Hepatocyte (in vitro differentiated cells): Measurements from ENCODE around the gene RBM4B.

Experiments
- CTCF ChIP-seq: fragments of 200-600 bp; sonication (generic); IDR thresholded peaks from 2 replicates; pipeline ENCODE4 v1.5.1; 2016; ENCODE audit warnings: antibody characterized with exemption, mild to moderate bottlenecking; ENCODE audit not compliant: poor library complexity
- EZH2 ChIP-seq: fragments of 200-600 bp; sonication (generic); IDR thresholded peaks from 2 replicates; pipeline ENCODE4 v1.6.1; 2016; ENCODE audit warnings: antibody characterized with exemption, mild to moderate bottlenecking, borderline replicate concordance
- EZH2phosphoT487 ChIP-seq: fragments of 200-600 bp; sonication (generic); IDR thresholded peaks from one replicate; pipeline ENCODE4 v1.6.1; 2018; ENCODE audit warnings: antibody characterized with exemption, mild to moderate bottlenecking, low read depth, moderate library complexity; ENCODE audit not compliant: unreplicated experiment, severe bottlenecking

DNA sequence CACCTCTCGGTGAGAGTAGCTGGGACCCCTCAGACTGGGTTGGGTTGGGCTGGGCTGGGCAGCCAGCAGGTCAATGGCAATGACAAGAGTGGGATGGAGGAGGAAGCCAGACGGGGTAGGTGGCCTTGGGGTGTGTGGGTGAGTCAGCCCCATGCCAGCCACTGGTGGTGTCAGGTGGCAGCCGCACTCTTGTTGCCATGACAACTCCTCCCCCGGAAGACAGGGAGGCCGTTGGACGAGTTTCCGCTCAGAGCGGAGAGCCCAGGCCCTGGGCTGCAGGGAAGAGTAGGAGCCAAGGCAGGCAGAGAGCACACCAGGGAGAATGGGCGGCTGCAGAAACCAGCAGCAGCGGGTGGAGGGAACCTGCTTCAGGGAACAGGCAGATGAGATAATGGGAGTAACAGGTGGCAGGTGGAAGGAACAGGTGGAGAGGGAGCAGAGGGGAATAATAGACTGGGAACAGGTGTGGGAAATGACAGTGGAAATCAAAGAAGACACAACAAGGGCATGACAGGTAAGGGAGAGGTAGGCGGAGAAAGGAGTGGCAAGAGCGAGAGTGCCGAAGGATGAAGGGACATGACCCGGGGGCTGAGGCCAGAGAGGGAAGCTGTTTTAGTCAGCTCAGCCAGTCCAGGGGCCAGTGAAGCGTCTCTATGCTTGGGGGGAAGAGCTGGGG lies 42.7 kb upstream of the RBM4B start:
- TF ChIP-seq CTCF (no peak), EZH2phosphoT487 (no peak), EZH2 (no peak)
